HepG2 (cell line): ENCODE data around the gene MTHFS. TPM values are rescaled to one million over a fixed set of nuclear protein-coding genes. Genes with fewer than 3 reads are reported as not detected.

Source experiments
- CEBPB ChIP-seq: IDR thresholded peaks from 2 replicates; pipeline ENCODE4 v1.6.1; 2011; ENCODE audit warnings: low read depth, low read length, improper control_type of control experiment, borderline replicate concordance
- CREB3 ChIP-seq: sonication (generic); formaldehyde crosslinking; IDR thresholded peaks from 2 replicates; pipeline ENCODE4 v1.5.0; 2020; ENCODE audit warnings: missing genetic modification reagents
- CTCF ChIP-seq: sonication (generic); formaldehyde crosslinking; IDR thresholded peaks from 2 replicates; pipeline ENCODE4 v1.5.0; 2020; ENCODE audit warnings: mild to moderate bottlenecking, missing genetic modification reagents, moderate library complexity
- EP300 ChIP-seq, 3 experiments: sonication (generic) in 1 of 3; formaldehyde crosslinking in 1 of 3; IDR thresholded peaks; 2 replicates each; pipeline versions ENCODE4 v1.5.1 to v1.6.1; 2011 to 2020; ENCODE audit warnings: low read depth in 2 of 3, low read length in 2 of 3, borderline replicate concordance in 1 of 3, improper control_type of control experiment in 1 of 3, mild to moderate bottlenecking in 1 of 3, missing genetic modification reagents in 1 of 3, moderate library complexity in 1 of 3
- ETV6 ChIP-seq: sonication (generic); formaldehyde crosslinking; conservative IDR thresholded peaks from 2 replicates; pipeline ENCODE4 v1.4.0; 2020; ENCODE audit warnings: missing genetic modification reagents
- KLF11 ChIP-seq: IDR thresholded peaks from 2 replicates; pipeline ENCODE4 v1.6.1; 2016; ENCODE audit warnings: missing compliant biosample characterization
- PPARG ChIP-seq: conservative IDR thresholded peaks from 2 replicates; pipeline ENCODE4 v1.6.1; 2016; ENCODE audit warnings: missing biosample characterization, missing genetic modification reagents
- RFX1 ChIP-seq: fragments of 450-650 bp; IDR thresholded peaks from 2 replicates; pipeline ENCODE4 v1.6.1; 2017
- TGIF2 ChIP-seq: IDR thresholded peaks from 2 replicates; pipeline ENCODE4 v1.6.1; 2016; ENCODE audit warnings: control low read depth, missing compliant biosample characterization
- ZBTB42 ChIP-seq: sonication (generic); formaldehyde crosslinking; IDR thresholded peaks from 2 replicates; pipeline ENCODE4 v1.5.0; 2020; ENCODE audit warnings: mild to moderate bottlenecking, missing genetic modification reagents
- ZFYVE20 ChIP-seq: sonication (generic); formaldehyde crosslinking; IDR thresholded peaks from 2 replicates; pipeline ENCODE4 v1.8.0; 2023; ENCODE audit warnings: low read depth, mild to moderate bottlenecking, moderate library complexity, missing genetic modification reagents, borderline replicate concordance
- ZNF451 ChIP-seq: sonication (generic); formaldehyde crosslinking; IDR thresholded peaks from 2 replicates; pipeline ENCODE4 v1.5.0; 2020; ENCODE audit warnings: mild to moderate bottlenecking, missing genetic modification reagents
- ZNF576 ChIP-seq: sonication (generic); formaldehyde crosslinking; IDR thresholded peaks from 2 replicates; pipeline ENCODE4 v1.4.0; 2020; ENCODE audit warnings: mild to moderate bottlenecking, missing genetic modification reagents
- ZNF605 ChIP-seq: sonication (generic); formaldehyde crosslinking; IDR thresholded peaks from 2 replicates; pipeline ENCODE4 v1.8.0; 2022; ENCODE audit warnings: mild to moderate bottlenecking, missing genetic modification reagents
- ZNF674 ChIP-seq: sonication (generic); formaldehyde crosslinking; IDR thresholded peaks from 2 replicates; pipeline ENCODE4 v1.5.0; 2020; ENCODE audit warnings: low read depth, mild to moderate bottlenecking, missing genetic modification reagents
- ZNF83 ChIP-seq: sonication (generic); formaldehyde crosslinking; IDR thresholded peaks from 2 replicates; pipeline ENCODE4 v1.4.0; 2020; ENCODE audit warnings: missing genetic modification reagents, mild to moderate bottlenecking, borderline replicate concordance
- polyA plus RNA-seq, 8 experiments: library from polyadenylated mRNA; depleted of rRNA in 3 of 8; stranded (reverse) in 7 of 8; unstranded in 1 of 8; fragments of >200 nt; fragmentation: Illumina TruSeq in 4 of 8; extraction: Trizol in 4 of 8; gene quantifications; 2 replicates each; pipeline versions ENCODE4 v1.2.1 to v1.2.3, GENCODE V29; 2011 to 2016; ENCODE audit warnings: low read depth in 4 of 8, missing spikeins in 1 of 8, mixed read lengths in 1 of 8; ENCODE audit not compliant: insufficient read depth in 1 of 8
- total RNA-seq, 5 experiments: library from RNA; depleted of rRNA; stranded (reverse); fragments of >200 nt; fragmentation: Illumina TruSeq; extraction: Trizol; gene quantifications; 2 replicates each; pipeline ENCODE4 v1.2.3, GENCODE V29; 2016; ENCODE audit warnings: low read depth in 1 of 5
- TF ChIP-seq, protein P1 (sequence below): IDR thresholded peaks from 2 replicates; pipeline ENCODE4 v1.6.1; 2016; ENCODE audit warnings: low read depth
- TF ChIP-seq, protein P2 (sequence below): sonication (generic); formaldehyde crosslinking; IDR thresholded peaks from 2 replicates; pipeline ENCODE4 v1.4.0; 2020; ENCODE audit warnings: missing genetic modification reagents
- TF ChIP-seq, protein P3 (sequence below): IDR thresholded peaks from 2 replicates; pipeline ENCODE4 v1.6.1; 2016; ENCODE audit warnings: missing biosample characterization, missing genetic modification reagents, low read depth
- TF ChIP-seq, protein P4 (sequence below): sonication (generic); formaldehyde crosslinking; IDR thresholded peaks from 2 replicates; pipeline ENCODE4 v1.4.0; 2020; ENCODE audit warnings: low read depth, mild to moderate bottlenecking, missing genetic modification reagents

MTHFS gene
- total and polyA plus RNA-seq, 2 of the 13 experiments (the other 11 are each of a cell fraction or from before 2014, with no cell fraction given), result 37.0 to 49.7 TPM

DNA sequence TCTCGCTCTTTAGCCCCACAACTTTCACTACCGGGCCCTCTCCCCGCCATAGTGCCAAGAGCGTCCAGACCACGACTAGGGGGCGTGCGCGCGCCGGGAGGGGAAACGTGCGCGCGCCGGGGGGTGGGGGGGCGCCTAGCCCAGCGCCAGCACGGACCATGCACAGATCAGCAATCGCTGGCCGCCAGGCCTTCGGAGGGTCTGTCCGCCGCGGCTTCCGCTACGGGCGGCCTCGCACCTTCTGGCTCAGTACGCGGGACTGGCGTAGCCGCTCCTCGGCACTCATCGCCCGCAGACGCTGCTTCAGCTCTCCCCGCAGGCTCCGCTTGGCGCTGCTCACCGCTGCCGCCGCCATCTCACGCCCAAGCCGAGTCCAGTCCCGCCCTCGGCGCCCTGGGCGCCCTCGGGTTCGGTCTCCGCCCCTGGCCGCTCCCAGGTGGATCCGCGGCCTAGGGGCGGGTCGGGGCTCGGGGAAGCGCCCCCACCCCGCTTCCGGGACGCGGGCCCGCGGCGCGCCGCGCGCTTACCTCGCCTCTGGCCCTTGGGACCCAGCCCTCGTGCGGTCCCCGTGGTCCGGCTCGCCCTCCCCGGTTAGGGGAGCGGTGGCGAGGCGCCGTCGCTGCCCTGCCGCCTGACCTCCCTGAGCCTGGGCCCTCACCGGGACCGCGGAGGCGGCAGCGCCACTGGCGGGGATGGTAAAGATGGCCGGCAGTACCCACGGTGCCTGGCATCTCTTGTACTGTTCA, at the start of gene MTHFS (continued):
- TF ChIP-seq, protein P1, sequence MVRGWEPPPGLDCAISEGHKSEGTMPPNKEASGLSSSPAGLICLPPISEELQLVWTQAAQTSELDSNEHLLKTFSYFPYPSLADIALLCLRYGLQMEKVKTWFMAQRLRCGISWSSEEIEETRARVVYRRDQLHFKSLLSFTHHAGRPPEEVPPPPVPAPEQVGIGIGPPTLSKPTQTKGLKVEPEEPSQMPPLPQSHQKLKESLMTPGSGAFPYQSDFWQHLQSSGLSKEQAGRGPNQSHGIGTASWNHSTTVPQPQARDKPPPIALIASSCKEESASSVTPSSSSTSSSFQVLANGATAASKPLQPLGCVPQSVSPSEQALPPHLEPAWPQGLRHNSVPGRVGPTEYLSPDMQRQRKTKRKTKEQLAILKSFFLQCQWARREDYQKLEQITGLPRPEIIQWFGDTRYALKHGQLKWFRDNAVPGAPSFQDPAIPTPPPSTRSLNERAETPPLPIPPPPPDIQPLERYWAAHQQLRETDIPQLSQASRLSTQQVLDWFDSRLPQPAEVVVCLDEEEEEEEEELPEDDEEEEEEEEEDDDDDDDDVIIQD (CRISPR knock-in tag), result no peak
- TF ChIP-seq PPARG (peak; percentile 25; the same call in 1 of the 2 replicates), EP300 (IDR thresholded peaks at IDR 0.05; ENCODE audit: low read depth in 2 of 2, low read length in 2 of 2) (peak in 1 of 2 experiments; percentile 48; a peak in 1 of 4 replicates), EP300 (CRISPR knock-in tag; IDR thresholded peaks at IDR 0.05; ENCODE audit: borderline replicate concordance) (peak; percentile 46), ETV6 (peak; percentile 81; the same call in 1 of the 2 replicates), CREB3 (CRISPR knock-in tag) (peak; percentile 96; the same call in 1 of the 2 replicates), TGIF2 (CRISPR knock-in tag) (peak; percentile 12; the same call in 1 of the 2 replicates), RFX1 (no peak), CEBPB (no peak), ZNF451 (CRISPR knock-in tag) (peak; percentile 91; the same call in 1 of the 2 replicates), KLF11 (CRISPR knock-in tag) (no peak), CTCF (CRISPR knock-in tag) (peak; percentile 77), ZBTB42 (CRISPR knock-in tag) (peak; percentile 61), ZNF674 (CRISPR knock-in tag) (0 out of 2 replicates have a peak, but pooled peaks have one; percentile 27), ZNF83 (CRISPR knock-in tag) (no peak; the same call in 1 of the 2 replicates), ZNF576 (CRISPR knock-in tag) (0 out of 2 replicates have a peak, but pooled peaks have one; percentile 30), ZNF605 (CRISPR knock-in tag) (peak; percentile 78; the same call in 1 of the 2 replicates), ZFYVE20 (peak; percentile 14; the same call in 1 of the 2 replicates)
- TF ChIP-seq, protein P2, sequence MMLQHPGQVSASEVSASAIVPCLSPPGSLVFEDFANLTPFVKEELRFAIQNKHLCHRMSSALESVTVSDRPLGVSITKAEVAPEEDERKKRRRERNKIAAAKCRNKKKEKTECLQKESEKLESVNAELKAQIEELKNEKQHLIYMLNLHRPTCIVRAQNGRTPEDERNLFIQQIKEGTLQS, result no peak; the same call in 1 of the 2 replicates
- TF ChIP-seq, protein P3, sequence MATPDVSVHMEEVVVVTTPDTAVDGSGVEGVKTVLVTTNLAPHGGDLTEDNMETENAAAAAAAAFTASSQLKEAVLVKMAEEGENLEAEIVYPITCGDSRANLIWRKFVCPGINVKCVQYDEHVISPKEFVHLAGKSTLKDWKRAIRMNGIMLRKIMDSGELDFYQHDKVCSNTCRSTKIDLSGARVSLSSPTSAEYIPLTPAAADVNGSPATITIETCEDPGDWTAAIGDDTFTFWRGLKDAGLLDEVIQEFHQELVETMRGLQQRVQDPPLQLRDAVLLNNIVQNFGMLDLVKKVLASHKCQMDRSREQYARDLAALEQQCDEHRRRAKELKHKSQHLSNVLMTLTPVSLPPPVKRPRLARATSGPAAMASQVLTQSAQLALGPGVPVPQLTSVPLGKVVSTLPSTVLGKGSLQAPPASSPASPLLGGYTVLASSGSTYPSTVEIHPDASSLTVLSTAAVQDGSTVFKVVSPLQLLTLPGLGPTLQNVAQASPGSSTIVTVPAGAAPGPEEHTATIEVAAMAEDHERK (CRISPR knock-in tag), result 0 out of 2 replicates have a peak, but pooled peaks have one; percentile 61
- TF ChIP-seq, protein P4, sequence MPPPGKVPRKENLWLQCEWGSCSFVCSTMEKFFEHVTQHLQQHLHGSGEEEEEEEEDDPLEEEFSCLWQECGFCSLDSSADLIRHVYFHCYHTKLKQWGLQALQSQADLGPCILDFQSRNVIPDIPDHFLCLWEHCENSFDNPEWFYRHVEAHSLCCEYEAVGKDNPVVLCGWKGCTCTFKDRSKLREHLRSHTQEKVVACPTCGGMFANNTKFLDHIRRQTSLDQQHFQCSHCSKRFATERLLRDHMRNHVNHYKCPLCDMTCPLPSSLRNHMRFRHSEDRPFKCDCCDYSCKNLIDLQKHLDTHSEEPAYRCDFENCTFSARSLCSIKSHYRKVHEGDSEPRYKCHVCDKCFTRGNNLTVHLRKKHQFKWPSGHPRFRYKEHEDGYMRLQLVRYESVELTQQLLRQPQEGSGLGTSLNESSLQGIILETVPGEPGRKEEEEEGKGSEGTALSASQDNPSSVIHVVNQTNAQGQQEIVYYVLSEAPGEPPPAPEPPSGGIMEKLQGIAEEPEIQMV, result peak; percentile 67; the same call in 1 of the 2 replicates
